Kidney (tissue), 14 donors: ENCODE results near the gene BTBD8. TPM values are rescaled to one million over a fixed set of nuclear protein-coding genes. Genes with fewer than 3 reads are reported as not detected.

ENCODE experiments used
- DNase-seq, 5 donors: peaks; one replicate each; pipeline ENCODE4 v3.0.0-alpha.2; 2013 to 2020
- FAIRE-seq: peaks from 2 replicates; lab custom pipeline; 2012; peaks lifted over from hg19 to GRCh38; lab: Jason Lieb, UNC
- H3K27ac ChIP-seq, 2 donors: one replicate each; pipeline ENCODE4 v1.7.0; 2013; ENCODE audit warnings: low read depth in 2 of 2, low read length in 2 of 2, inconsistent platforms in 1 of 2
- H3K27me3 ChIP-seq: one replicate; pipeline ENCODE4 v1.7.1; 2013; ENCODE audit warnings: low read length, inconsistent platforms; ENCODE audit not compliant: control insufficient read depth, insufficient read depth
- H3K36me3 ChIP-seq, 3 donors: one replicate each; pipeline versions ENCODE4 v1.7.0 to v1.7.1; 2013; ENCODE audit warnings: low read length in 3 of 3, control low read depth in 1 of 3, inconsistent platforms in 1 of 3; ENCODE audit not compliant: insufficient read depth in 3 of 3, control insufficient read depth in 2 of 3
- H3K4me1 ChIP-seq, 3 donors: one replicate each; pipeline versions ENCODE4 v1.7.0 to v1.7.1; 2013; ENCODE audit warnings: low read length in 3 of 3, inconsistent platforms in 1 of 3, low read depth in 1 of 3; ENCODE audit not compliant: control insufficient read depth in 2 of 3, insufficient read depth in 2 of 3
- H3K4me3 ChIP-seq, 3 donors: one replicate each; pipeline versions ENCODE4 v1.7.0 to v1.8.1; 2013; ENCODE audit warnings: low read length in 3 of 3, control low read depth in 1 of 3, inconsistent platforms in 1 of 3
- H3K9ac ChIP-seq, 3 donors: one replicate each; pipeline versions ENCODE4 v1.7.0 to v1.7.1; 2013; ENCODE audit warnings: low read length in 3 of 3, control low read depth in 1 of 3, inconsistent platforms in 1 of 3
- H3K9me3 ChIP-seq, 3 donors: one replicate each; pipeline versions ENCODE4 v1.7.0 to v1.7.1; 2013; ENCODE audit warnings: low read length in 3 of 3, control low read depth in 1 of 3, inconsistent platforms in 1 of 3; ENCODE audit not compliant: control insufficient read depth in 2 of 3, insufficient read depth in 1 of 3
- CTCF ChIP-seq: IDR thresholded peaks from 3 replicates; pipeline ENCODE4 v1.5.1; 2012; ENCODE audit warnings: mild to moderate bottlenecking, moderate library complexity, borderline replicate concordance; ENCODE audit not compliant: insufficient read depth; ENCODE audit errors: extremely low read depth
- intact Hi-C: fragments of 100-400 bp; cut with DNase I; formaldehyde crosslinking; loops from one replicate; pipeline ENCODE4 v1.11.1; 2022
- polyA plus RNA-seq: library from polyadenylated mRNA; stranded (reverse); fragments of 350-450 nt; fragmentation: Illumina TruSeq; extraction: RNeasy Lipid Tissue Mini Kit (QIAGEN cat#74804); gene quantifications from one replicate; pipeline ENCODE4 v1.2.3, GENCODE V29; 2014; ENCODE audit warnings: low read depth, low replicate concordance; ENCODE audit not compliant: insufficient read depth
- total RNA-seq: library from RNA; stranded (reverse); fragmentation: NEBNext Ultra II Directional; extraction: Animal tissue kit (Norgen Biotek cat#: 25700); gene quantifications from one replicate; pipeline ENCODE4 v1.2.1, GENCODE V29; 2021
- donor health status: control.
- donor health status: control.
- donor health status: control.
- donor health status: control.
- donor health status: control.
- donor health status: DM: yes; HTN: yes; CAD: no.
- donor health status: Normal renal cell carcinoma (clear cell type).

The BTBD8 gene
- total and polyA plus RNA-seq, 2 donors from 2014 or later = 0.99 to 5.8 TPM

DNA sequence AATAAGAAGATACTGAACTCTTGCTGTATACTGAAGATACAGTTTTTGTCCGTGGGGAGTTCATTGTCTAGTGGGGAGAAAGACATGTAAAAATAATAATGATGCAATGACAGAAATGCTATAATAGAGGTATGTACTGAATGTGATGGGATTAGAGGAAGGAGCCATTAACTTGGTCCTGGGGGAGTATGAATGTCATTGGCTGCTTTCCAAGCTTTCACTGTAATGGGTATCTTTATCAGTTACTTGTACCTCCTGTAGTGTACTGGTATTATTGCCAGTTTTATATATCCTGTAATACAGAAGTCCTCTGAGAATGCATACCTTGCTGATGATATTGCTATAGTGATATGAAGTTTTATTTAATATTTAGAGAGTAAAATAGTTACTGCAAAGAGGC, 7.4 kb downstream of the BTBD8 start:
- no peak for TF ChIP-seq CTCF

GRCh38 chr1:92091625-92092024, 11.5 kb downstream of the BTBD8 start:
- no peaks in the 10 kb centered on the region for H3K9me3 ChIP-seq
- H3K36me3 ChIP-seq = no peaks in the 10 kb centered on the region
- H3K4me3 ChIP-seq = no peak overlapping the region
- no peaks in the 10 kb centered on the region for H3K4me1 ChIP-seq
- H3K9ac ChIP-seq = no peak overlapping the region
- no peak for TF ChIP-seq CTCF
- FAIRE-seq (no peak), DNase-seq (no peak)
- no peaks in the 10 kb centered on the region for H3K27me3 ChIP-seq
- no peak overlapping the region for H3K27ac ChIP-seq
- intact Hi-C loops = no loop called here

More for the DNA sequence above, 7.4 kb downstream of the BTBD8 start:
- Histone ChIP-seq H3K4me3 (no peak overlapping the region), H3K27me3 (no peaks in the 10 kb centered on the region), H3K27ac (no peak overlapping the region), H3K4me1 (no peaks in the 10 kb centered on the region), H3K9me3 (peaks cover 0 to 15% (median 0%) of the 10 kb centered on the region in 3 donors), H3K9ac (no peak overlapping the region), H3K36me3 (no peaks in the 10 kb centered on the region)
- intact Hi-C loops = no loop called here
- DNase-seq (no peak), FAIRE-seq (no peak)

DNA sequence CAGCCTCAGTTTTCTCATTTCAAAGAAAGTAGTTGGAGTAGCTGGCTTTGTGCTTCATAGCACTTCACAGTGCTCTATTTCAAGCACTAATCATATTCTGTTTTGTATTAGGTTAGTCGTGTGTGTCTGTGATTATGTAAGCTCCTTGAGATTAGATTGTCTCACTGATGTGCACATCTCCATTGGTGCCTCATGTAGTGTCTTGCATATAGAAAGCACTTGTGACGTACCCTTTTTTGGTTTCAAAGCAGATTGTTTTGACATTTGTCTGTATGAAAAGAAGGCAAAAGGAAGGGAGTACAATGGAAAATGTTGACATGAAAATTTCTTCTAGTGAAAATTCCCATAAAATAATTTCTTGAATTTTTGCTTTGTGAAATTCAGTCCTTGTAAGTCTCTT, 13.9 kb downstream of the BTBD8 start:
- intact Hi-C loops = no loop called here
- Histone ChIP-seq H3K27me3 (no peaks in the 10 kb centered on the region), H3K36me3 (no peaks in the 10 kb centered on the region), H3K4me3 (no peak overlapping the region), H3K4me1 (no peaks in the 10 kb centered on the region), H3K9me3 (no peaks in the 10 kb centered on the region), H3K9ac (no peak overlapping the region), H3K27ac (no peak overlapping the region)
- no peak for FAIRE-seq
- no peak for DNase-seq
- no peak for TF ChIP-seq CTCF

DNA sequence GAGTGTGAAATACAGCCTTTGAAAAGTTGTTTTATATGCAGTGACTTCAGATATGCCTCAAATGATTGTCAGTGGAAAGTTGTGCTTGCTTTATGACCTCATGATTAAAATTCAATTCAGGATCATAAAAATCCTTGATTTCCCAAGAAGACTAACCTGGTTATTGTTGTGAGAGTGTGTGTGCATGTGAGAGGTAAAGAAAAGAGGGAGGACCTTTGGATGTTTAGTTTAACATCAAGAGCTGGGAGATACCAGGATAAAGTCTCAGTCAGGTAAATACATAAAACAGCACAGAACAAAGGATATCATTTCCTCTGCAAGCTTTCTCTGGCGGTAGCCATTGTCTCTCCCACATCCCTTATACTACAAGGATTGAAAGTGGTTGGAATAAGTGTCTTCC, 14.4 kb downstream of the BTBD8 start:
- Histone ChIP-seq H3K9me3 (no peaks in the 10 kb centered on the region), H3K4me1 (no peaks in the 10 kb centered on the region), H3K4me3 (no peak overlapping the region), H3K27me3 (no peaks in the 10 kb centered on the region), H3K36me3 (no peaks in the 10 kb centered on the region), H3K27ac (no peak overlapping the region), H3K9ac (no peak overlapping the region)
- TF ChIP-seq CTCF = no peak
- FAIRE-seq (no peak), DNase-seq (no peak)
- intact Hi-C loops = no loop called here
